GM12892 (cell line): ENCODE results near the gene MYBBP1A.

ENCODE experiments used
- POLR2A ChIP-seq: IDR thresholded peaks from 2 replicates; pipeline ENCODE4 v1.6.1; 2011; ENCODE audit warnings: low read depth, low read length, control low read depth
- POLR2AphosphoS5 ChIP-seq: IDR thresholded peaks from 2 replicates; pipeline ENCODE4 v1.6.1; 2011; ENCODE audit warnings: low read depth, low read length, control low read depth
- TAF1 ChIP-seq: IDR thresholded peaks from 2 replicates; pipeline ENCODE4 v1.6.1; 2011; ENCODE audit warnings: low read depth, mild to moderate bottlenecking, control low read depth, low read length, borderline replicate concordance

DNA sequence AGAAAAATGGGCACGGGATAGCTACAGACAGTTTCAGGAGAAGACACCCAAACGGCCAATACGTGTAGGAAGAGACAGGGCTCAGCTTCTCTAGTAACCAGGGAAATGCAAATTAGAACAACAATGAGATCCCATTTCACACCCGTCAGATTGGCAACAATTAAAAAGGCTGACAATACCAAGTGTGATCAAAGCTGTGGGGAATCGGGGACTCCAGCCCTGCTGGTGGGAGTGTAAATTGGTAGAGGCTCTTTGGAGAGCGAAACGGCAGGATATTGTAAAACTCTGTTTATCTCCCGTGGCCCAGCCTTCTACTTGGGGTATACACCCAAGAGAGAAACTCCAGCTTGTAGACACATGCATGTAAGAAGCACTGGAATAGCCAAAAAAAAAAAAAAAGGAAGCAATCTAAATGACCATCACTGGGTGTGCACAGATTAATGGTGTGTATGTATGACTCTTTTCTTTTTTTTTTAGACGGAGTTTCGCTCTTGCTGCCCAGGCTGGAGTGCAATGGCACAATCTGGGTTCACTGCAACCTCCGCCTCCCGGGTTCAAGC lies 27.5 kb downstream of the MYBBP1A start:
- TF ChIP-seq POLR2AphosphoS5 (no peak), TAF1 (no peak), POLR2A (no peak)
